Measurements from ENCODE around the gene SLC2A11. TPM values are rescaled to one million over a fixed set of nuclear protein-coding genes. Genes with fewer than 3 reads are reported as not detected.

Gene SLC2A11
- total and polyA plus RNA-seq, 4 donors: 3.4 to 9.0 (median 4.3) TPM

DNA sequence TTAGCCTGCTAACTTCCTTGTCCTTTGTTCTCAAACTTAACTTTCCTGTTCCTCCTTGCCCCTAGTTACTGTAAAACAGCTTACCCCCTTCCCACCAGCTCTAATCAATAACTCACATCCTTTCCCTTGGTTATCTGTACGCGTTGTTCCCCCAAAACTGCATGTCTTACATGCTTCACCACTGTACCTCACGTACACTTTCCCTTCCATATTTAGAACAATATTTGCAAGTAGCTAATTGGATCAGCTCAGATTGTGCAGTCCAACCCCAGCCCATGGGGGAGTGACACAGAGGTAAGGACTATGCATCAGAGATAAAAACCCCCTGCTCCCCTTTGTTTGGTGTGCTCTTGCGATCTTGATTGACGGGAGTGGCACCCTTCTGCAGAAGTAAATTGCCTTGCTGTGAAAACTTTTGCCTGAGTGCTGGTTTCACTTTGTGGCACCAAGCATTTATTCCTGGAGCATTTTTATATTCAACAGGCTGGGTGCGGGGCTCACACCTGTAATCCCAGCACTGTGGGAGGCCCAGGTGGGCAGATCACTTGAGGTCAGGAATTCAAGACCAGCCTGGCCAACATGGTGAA is 67.4 kb downstream of the SLC2A11 start:
- H3K36me3 ChIP-seq (ENCODE audit: control insufficient read depth in 4 of 4, insufficient read depth in 3 of 4, low read depth in 1 of 4, low read length in 3 of 4): peaks cover 3 to 17% (median 12%) of the 10 kb centered on the region in 4 donors
- DNase-seq (ENCODE audit: low spot score): no peak
- H3K27me3 ChIP-seq (ENCODE audit: control insufficient read depth in 4 of 4, insufficient read depth in 4 of 4, low read length in 3 of 4): no peaks in the 10 kb centered on the region

DNA sequence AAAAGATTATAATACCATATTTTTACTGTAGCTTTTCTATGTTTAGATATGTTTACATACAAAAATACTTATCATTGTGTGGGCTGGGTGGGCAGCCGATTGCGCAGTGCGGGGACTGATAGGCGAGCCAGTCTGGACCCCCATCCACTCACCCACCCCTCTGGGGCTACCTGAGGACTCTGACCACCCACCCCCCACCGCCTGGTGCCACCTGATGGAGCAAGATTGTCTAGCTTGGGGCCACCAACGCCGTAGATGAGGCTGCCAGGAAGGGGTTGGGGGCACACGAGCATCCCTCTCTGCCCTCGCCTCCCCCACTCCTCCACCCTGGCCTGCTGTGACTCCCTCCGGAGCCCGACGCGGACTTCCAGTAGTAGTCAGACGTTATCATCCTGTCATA is 68.9 kb downstream of the SLC2A11 start:
- Histone ChIP-seq H3K27ac (ENCODE audit: low read depth in 1 of 2, low read length in 2 of 2) (no peak overlapping the region), H3K9me3 (ENCODE audit: control insufficient read depth in 4 of 4, low read length in 3 of 4) (peaks cover 0 to 9% (median 2%) of the 10 kb centered on the region in 4 donors), H3K4me3 (ENCODE audit: low read depth in 1 of 3, low read length in 3 of 3) (no peak overlapping the region), H3K9ac (ENCODE audit: low read depth in 1 of 2, low read length in 2 of 2) (no peak overlapping the region), H3K36me3 (ENCODE audit: control insufficient read depth in 4 of 4, insufficient read depth in 3 of 4, low read depth in 1 of 4, low read length in 3 of 4) (peaks cover 3 to 17% (median 12%) of the 10 kb centered on the region in 4 donors), H3K4me1 (ENCODE audit: control insufficient read depth in 4 of 4, insufficient read depth in 4 of 4, low read length in 3 of 4) (no peaks in the 10 kb centered on the region), H3K27me3 (ENCODE audit: control insufficient read depth in 4 of 4, insufficient read depth in 4 of 4, low read length in 3 of 4) (no peaks in the 10 kb centered on the region)
- WGBS: 81% methylated on average over 14 of the region's 14 CpGs
- no peak for DNase-seq (ENCODE audit: low spot score)
- TF ChIP-seq, protein P1, sequence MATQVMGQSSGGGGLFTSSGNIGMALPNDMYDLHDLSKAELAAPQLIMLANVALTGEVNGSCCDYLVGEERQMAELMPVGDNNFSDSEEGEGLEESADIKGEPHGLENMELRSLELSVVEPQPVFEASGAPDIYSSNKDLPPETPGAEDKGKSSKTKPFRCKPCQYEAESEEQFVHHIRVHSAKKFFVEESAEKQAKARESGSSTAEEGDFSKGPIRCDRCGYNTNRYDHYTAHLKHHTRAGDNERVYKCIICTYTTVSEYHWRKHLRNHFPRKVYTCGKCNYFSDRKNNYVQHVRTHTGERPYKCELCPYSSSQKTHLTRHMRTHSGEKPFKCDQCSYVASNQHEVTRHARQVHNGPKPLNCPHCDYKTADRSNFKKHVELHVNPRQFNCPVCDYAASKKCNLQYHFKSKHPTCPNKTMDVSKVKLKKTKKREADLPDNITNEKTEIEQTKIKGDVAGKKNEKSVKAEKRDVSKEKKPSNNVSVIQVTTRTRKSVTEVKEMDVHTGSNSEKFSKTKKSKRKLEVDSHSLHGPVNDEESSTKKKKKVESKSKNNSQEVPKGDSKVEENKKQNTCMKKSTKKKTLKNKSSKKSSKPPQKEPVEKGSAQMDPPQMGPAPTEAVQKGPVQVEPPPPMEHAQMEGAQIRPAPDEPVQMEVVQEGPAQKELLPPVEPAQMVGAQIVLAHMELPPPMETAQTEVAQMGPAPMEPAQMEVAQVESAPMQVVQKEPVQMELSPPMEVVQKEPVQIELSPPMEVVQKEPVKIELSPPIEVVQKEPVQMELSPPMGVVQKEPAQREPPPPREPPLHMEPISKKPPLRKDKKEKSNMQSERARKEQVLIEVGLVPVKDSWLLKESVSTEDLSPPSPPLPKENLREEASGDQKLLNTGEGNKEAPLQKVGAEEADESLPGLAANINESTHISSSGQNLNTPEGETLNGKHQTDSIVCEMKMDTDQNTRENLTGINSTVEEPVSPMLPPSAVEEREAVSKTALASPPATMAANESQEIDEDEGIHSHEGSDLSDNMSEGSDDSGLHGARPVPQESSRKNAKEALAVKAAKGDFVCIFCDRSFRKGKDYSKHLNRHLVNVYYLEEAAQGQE (IDR thresholded peaks at IDR 0.05): no peak
- TF ChIP-seq, protein P2, sequence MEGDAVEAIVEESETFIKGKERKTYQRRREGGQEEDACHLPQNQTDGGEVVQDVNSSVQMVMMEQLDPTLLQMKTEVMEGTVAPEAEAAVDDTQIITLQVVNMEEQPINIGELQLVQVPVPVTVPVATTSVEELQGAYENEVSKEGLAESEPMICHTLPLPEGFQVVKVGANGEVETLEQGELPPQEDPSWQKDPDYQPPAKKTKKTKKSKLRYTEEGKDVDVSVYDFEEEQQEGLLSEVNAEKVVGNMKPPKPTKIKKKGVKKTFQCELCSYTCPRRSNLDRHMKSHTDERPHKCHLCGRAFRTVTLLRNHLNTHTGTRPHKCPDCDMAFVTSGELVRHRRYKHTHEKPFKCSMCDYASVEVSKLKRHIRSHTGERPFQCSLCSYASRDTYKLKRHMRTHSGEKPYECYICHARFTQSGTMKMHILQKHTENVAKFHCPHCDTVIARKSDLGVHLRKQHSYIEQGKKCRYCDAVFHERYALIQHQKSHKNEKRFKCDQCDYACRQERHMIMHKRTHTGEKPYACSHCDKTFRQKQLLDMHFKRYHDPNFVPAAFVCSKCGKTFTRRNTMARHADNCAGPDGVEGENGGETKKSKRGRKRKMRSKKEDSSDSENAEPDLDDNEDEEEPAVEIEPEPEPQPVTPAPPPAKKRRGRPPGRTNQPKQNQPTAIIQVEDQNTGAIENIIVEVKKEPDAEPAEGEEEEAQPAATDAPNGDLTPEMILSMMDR (IDR thresholded peaks at IDR 0.05; ENCODE audit: low read depth, low read length, missing input control): no peak
- TF ChIP-seq, protein P3, sequence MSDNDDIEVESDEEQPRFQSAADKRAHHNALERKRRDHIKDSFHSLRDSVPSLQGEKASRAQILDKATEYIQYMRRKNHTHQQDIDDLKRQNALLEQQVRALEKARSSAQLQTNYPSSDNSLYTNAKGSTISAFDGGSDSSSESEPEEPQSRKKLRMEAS (IDR thresholded peaks at IDR 0.05): no peak
- no peak for TF ChIP-seq YY1 (IDR thresholded peaks at IDR 0.05)
- no peak for TF ChIP-seq TAF1 (conservative IDR thresholded peaks at IDR 0.05)

More for the DNA sequence above, 67.4 kb downstream of the SLC2A11 start:
- TF ChIP-seq, protein P4, sequence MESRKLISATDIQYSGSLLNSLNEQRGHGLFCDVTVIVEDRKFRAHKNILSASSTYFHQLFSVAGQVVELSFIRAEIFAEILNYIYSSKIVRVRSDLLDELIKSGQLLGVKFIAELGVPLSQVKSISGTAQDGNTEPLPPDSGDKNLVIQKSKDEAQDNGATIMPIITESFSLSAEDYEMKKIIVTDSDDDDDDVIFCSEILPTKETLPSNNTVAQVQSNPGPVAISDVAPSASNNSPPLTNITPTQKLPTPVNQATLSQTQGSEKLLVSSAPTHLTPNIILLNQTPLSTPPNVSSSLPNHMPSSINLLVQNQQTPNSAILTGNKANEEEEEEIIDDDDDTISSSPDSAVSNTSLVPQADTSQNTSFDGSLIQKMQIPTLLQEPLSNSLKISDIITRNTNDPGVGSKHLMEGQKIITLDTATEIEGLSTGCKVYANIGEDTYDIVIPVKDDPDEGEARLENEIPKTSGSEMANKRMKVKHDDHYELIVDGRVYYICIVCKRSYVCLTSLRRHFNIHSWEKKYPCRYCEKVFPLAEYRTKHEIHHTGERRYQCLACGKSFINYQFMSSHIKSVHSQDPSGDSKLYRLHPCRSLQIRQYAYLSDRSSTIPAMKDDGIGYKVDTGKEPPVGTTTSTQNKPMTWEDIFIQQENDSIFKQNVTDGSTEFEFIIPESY (IDR thresholded peaks at IDR 0.05): no peak
- TF ChIP-seq, protein P3 (IDR thresholded peaks at IDR 0.05): no peak
- TF ChIP-seq RAD21 (IDR thresholded peaks at IDR 0.05) (no peak), HNF4G (IDR thresholded peaks at IDR 0.05) (no peak), EGR1 (IDR thresholded peaks at IDR 0.05; ENCODE audit: low read depth in 2 of 2) (no peak), RXRA (IDR thresholded peaks at IDR 0.05) (no peak), TAF1 (conservative IDR thresholded peaks at IDR 0.05) (no peak), FOXA1 (IDR thresholded peaks at IDR 0.05) (no peak), HNF4A (conservative IDR thresholded peaks at IDR 0.05) (no peak)
- TF ChIP-seq, protein P5, sequence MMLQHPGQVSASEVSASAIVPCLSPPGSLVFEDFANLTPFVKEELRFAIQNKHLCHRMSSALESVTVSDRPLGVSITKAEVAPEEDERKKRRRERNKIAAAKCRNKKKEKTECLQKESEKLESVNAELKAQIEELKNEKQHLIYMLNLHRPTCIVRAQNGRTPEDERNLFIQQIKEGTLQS (IDR thresholded peaks at IDR 0.05): no peak
- TF ChIP-seq, protein P1 (IDR thresholded peaks at IDR 0.05): no peak
- TF ChIP-seq, protein P2 (IDR thresholded peaks at IDR 0.05; ENCODE audit: low read depth, low read length, missing input control): no peak
- no peak overlapping the region for H3K9ac ChIP-seq (ENCODE audit: low read depth in 1 of 2, low read length in 2 of 2)
- no peak overlapping the region for H3K27ac ChIP-seq (ENCODE audit: low read depth in 1 of 2, low read length in 2 of 2)
- 94% methylated on average over 6 of the region's 6 CpGs for whole genome bisulfite sequencing
- H3K4me1 ChIP-seq (ENCODE audit: control insufficient read depth in 4 of 4, insufficient read depth in 4 of 4, low read length in 3 of 4): peaks cover 0 to 5% (median 3%) of the 10 kb centered on the region in 4 donors
- peaks cover 0 to 9% (median 2%) of the 10 kb centered on the region in 4 donors for H3K9me3 ChIP-seq (ENCODE audit: control insufficient read depth in 4 of 4, low read length in 3 of 4)
- H3K4me3 ChIP-seq (ENCODE audit: low read depth in 1 of 3, low read length in 3 of 3): no peak overlapping the region

All from liver (tissue), 9 donors.